ENCODE results near the gene IL4I1.

The IL4I1 gene

GRCh38 chr19:49924004-49924880 lies 27.6 kb upstream of the IL4I1 start:
- DNase-seq (ENCODE audit: low read depth), result no peak
- H3K4me3 ChIP-seq (ENCODE audit: low read depth, low read length), result peak overlapping the region; percentile 36
- no peak for TF ChIP-seq CTCF (IDR thresholded peaks at IDR 0.05; ENCODE audit: low read depth, low read length, missing control alignments)

GRCh38 chr19:49923055-49924003 lies 26.6 kb upstream of the IL4I1 start:
- H3K4me3 ChIP-seq (ENCODE audit: low read depth, low read length), result peak overlapping the region; percentile 36
- no peak for TF ChIP-seq CTCF (IDR thresholded peaks at IDR 0.05; ENCODE audit: low read depth, low read length, missing control alignments)

GRCh38 chr19:49921871-49922795 lies 25.4 kb upstream of the IL4I1 start:
- no peak overlapping the region for H3K4me3 ChIP-seq (ENCODE audit: low read depth, low read length)
- DNase-seq (ENCODE audit: low read depth), result no peak
- no peak for TF ChIP-seq CTCF (IDR thresholded peaks at IDR 0.05; ENCODE audit: low read depth, low read length, missing control alignments)

More at GRCh38 chr19:49923055-49924003, 26.6 kb upstream of the IL4I1 start:
- DNase-seq (ENCODE audit: low read depth), result no peak

- DNase-seq (ENCODE audit: low read depth), result no peak
- no peak for TF ChIP-seq CTCF (IDR thresholded peaks at IDR 0.05; ENCODE audit: low read depth, low read length, missing control alignments)
- no peak overlapping the region for H3K4me3 ChIP-seq (ENCODE audit: low read depth, low read length)
Measured at GRCh38 chr19:49920624-49921363, 24.1 kb upstream of the IL4I1 start.

- no peak for TF ChIP-seq CTCF (IDR thresholded peaks at IDR 0.05; ENCODE audit: low read depth, low read length, missing control alignments)
- DNase-seq (ENCODE audit: low read depth), result no peak
- no peak overlapping the region for H3K4me3 ChIP-seq (ENCODE audit: low read depth, low read length)
Measured at GRCh38 chr19:49918089-49918488, 21.4 kb upstream of the IL4I1 start.
